Smooth muscle cell (in vitro differentiated cells): ENCODE results near the gene NKG7. TPM values are rescaled to one million over a fixed set of nuclear protein-coding genes. Genes with fewer than 3 reads are reported as not detected.

ENCODE experiments used
- DNase-seq: peaks from one replicate; lab custom pipeline; 2025; ENCODE audit not compliant: unreplicated experiment; lab: John Stamatoyannopoulos, UW
- H2AFZ ChIP-seq: fragments of 200-600 bp; sonication (generic); 2 replicates; pipeline ENCODE4 v1.6.0; 2016; ENCODE audit warnings: antibody characterized with exemption, low read depth, mild to moderate bottlenecking
- H3F3A ChIP-seq: fragments of 200-600 bp; sonication (generic); 2 replicates; pipeline ENCODE4 v1.6.0; 2017; ENCODE audit warnings: antibody characterized with exemption, low read depth
- H3K27ac ChIP-seq: fragments of 200-600 bp; sonication (generic); 2 replicates; pipeline ENCODE4 v1.5.1; 2016; ENCODE audit warnings: low read depth, mild to moderate bottlenecking
- H3K27me3 ChIP-seq: fragments of 200-600 bp; sonication (generic); 2 replicates; pipeline ENCODE4 v1.6.1; 2016; ENCODE audit warnings: low read depth, mild to moderate bottlenecking
- H3K36me3 ChIP-seq: fragments of 200-600 bp; sonication (generic); 2 replicates; pipeline ENCODE4 v1.5.1; 2016; ENCODE audit warnings: low read depth
- H3K4me1 ChIP-seq: fragments of 200-600 bp; sonication (generic); 2 replicates; pipeline ENCODE4 v1.5.1; 2016; ENCODE audit warnings: low read depth
- H3K4me2 ChIP-seq: fragments of 200-600 bp; sonication (generic); 2 replicates; pipeline ENCODE4 v1.6.0; 2016; ENCODE audit warnings: mild to moderate bottlenecking
- H3K4me3 ChIP-seq: fragments of 200-600 bp; sonication (generic); 2 replicates; pipeline ENCODE4 v1.5.1; 2016; ENCODE audit warnings: mild to moderate bottlenecking
- H3K79me2 ChIP-seq: fragments of 200-600 bp; sonication (generic); 2 replicates; pipeline ENCODE4 v1.6.0; 2016; ENCODE audit warnings: low read depth, mild to moderate bottlenecking
- H3K9ac ChIP-seq: fragments of 200-600 bp; sonication (generic); 2 replicates; pipeline ENCODE4 v1.6.0; 2016; ENCODE audit warnings: low read depth
- H3K9me3 ChIP-seq: fragments of 200-600 bp; sonication (generic); replicated peaks from 2 replicates; pipeline ENCODE4 v1.5.1; 2016; ENCODE audit warnings: low read depth
- H4K20me1 ChIP-seq: fragments of 200-600 bp; sonication (generic); 2 replicates; pipeline ENCODE4 v1.6.0; 2016; ENCODE audit warnings: low read depth
- WGBS: methylation state at CpG from one replicate; pipeline ENCODE4 v1.1.7; 2016; ENCODE audit warnings: low lambda C conversion rate; 5-methylcytosine and 5-hydroxymethylcytosine counted together
- polyA plus RNA-seq: library from polyadenylated mRNA; unstranded; fragments of >200 nt; fragmentation: Nextera tagmentation; extraction: Ambion mirVana; gene quantifications from 2 replicates; pipeline ENCODE4 v1.2.1, GENCODE V29; 2016
- total RNA-seq: library from RNA; depleted of rRNA; stranded (reverse); fragments of >200 nt; gene quantifications from 2 replicates; pipeline ENCODE4 v1.2.3, GENCODE V29; 2014
- TF ChIP-seq, protein P1 (sequence below): fragments of 200-600 bp; sonication (generic); IDR thresholded peaks from 2 replicates; pipeline ENCODE4 v1.5.1; 2017; ENCODE audit warnings: borderline replicate concordance, mild to moderate bottlenecking, antibody characterized with exemption; ENCODE audit not compliant: insufficient read depth, poor library complexity, severe bottlenecking

The NKG7 gene
- total and polyA plus RNA-seq, 2 experiments from 2014 or later, result not detected

DNA sequence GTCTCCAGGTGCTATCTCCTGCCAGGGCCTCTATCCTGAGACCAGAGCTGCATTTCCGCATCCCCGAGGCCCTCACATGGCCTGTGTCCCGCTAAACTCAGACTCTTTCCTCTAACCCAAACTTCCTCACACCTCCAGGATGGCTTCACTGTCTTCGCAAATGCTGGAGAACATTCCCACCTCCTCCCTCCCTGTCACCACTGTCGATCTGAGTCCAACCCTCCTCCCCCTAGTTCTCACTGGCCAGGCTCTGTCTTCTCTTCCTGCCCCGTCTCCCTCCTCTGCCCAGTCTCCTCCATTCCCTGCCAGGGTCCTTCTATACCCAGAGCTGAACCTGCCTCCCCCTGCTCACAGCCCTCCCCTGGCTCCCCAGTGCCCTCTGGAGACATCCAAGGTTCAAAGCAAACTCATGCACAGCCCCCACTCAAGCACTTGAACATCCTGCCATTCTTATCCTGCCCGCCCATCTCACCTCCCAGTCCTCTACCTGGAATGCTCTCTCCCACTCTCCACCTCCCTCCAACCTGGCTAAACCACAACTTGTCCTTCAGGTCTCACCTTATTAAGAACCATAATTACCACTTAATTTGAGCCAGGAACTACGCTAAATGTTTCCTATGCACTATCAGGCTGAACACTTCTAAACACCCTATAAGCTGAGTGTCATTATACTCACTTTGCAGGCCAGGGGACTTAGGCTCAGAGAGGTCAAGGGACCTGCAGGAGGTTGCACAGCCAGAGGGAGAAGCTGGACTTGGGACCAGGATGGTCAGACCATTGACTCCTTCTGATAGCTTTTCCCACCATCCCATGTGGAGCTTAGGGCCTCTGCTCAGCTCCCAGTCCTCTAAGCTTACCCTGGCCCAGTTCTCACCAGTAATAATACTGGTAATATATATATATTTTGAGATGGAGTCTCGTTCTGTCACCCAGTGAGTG is 29.6 kb downstream of the NKG7 start:
- TF ChIP-seq, protein P1, sequence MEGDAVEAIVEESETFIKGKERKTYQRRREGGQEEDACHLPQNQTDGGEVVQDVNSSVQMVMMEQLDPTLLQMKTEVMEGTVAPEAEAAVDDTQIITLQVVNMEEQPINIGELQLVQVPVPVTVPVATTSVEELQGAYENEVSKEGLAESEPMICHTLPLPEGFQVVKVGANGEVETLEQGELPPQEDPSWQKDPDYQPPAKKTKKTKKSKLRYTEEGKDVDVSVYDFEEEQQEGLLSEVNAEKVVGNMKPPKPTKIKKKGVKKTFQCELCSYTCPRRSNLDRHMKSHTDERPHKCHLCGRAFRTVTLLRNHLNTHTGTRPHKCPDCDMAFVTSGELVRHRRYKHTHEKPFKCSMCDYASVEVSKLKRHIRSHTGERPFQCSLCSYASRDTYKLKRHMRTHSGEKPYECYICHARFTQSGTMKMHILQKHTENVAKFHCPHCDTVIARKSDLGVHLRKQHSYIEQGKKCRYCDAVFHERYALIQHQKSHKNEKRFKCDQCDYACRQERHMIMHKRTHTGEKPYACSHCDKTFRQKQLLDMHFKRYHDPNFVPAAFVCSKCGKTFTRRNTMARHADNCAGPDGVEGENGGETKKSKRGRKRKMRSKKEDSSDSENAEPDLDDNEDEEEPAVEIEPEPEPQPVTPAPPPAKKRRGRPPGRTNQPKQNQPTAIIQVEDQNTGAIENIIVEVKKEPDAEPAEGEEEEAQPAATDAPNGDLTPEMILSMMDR, result no peak
- Histone ChIP-seq H4K20me1 (no peaks in the 10 kb centered on the region), H3K36me3 (no peaks in the 10 kb centered on the region), H3F3A (no peaks in the 10 kb centered on the region), H3K9me3 (no peaks in the 10 kb centered on the region), H3K27ac (no peak overlapping the region), H3K4me2 (no peak overlapping the region), H3K79me2 (no peaks in the 10 kb centered on the region), H3K9ac (no peak overlapping the region), H3K4me3 (no peak overlapping the region), H2AFZ (no peak overlapping the region), H3K4me1 (no peaks in the 10 kb centered on the region), H3K27me3 (no peaks in the 10 kb centered on the region)
- WGBS, result 66% methylated on average over 9 of the region's 9 CpGs
- DNase-seq, result no peak

DNA sequence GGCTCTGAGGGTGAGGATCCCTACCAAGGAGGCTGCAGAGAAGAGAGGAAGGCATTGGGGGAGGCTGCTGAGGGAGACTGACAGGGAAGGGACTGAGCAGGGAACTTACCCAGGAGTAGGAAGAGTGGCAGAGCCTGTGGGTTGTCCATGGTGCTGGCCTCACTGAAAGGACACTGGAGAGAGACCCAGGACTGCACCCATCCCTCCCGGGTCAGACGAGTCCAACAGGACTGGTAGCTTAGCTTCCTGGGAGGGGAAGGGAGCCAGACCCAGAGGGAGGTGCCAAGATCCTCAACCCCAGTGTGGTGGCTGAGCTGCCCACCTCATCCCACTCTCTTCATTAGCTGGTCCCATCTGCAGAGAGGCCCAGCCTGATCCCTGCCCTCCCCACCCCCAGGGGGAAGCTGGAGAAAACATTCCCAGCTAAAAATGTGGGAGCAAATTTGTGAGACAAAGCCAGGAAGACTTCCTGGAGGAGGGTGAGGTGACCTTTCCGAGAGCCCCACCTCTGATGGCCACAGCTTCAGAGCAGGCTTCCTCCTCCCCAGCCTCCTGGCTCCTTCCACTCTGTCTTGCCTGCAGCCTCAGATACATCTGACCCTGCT is 30.4 kb downstream of the NKG7 start, which contains the start of gene VSIG10L:
Gene VSIG10L, minus strand, starts transcription at position 164 of the 605 bp plus-strand sequence. Its CDS starts 15 bp downstream, at position 149.
- Histone ChIP-seq H3K79me2 (no peaks in the 10 kb centered on the region), H4K20me1 (no peaks in the 10 kb centered on the region), H3K27ac (no peak within 1 kb of the TSS), H3K4me1 (no peaks in the 10 kb centered on the region), H2AFZ (no peak within 1 kb of the TSS), H3K9me3 (no peaks in the 10 kb centered on the region), H3K4me3 (peak within 1 kb of the TSS; percentile 64), H3F3A (no peaks in the 10 kb centered on the region), H3K27me3 (no peaks in the 10 kb centered on the region), H3K36me3 (no peaks in the 10 kb centered on the region), H3K4me2 (no peak within 1 kb of the TSS), H3K9ac (no peak within 1 kb of the TSS)
- no peak for DNase-seq
- TF ChIP-seq, protein P1, result no peak
- WGBS, result 61% methylated on average over 3 of the region's 3 CpGs

DNA sequence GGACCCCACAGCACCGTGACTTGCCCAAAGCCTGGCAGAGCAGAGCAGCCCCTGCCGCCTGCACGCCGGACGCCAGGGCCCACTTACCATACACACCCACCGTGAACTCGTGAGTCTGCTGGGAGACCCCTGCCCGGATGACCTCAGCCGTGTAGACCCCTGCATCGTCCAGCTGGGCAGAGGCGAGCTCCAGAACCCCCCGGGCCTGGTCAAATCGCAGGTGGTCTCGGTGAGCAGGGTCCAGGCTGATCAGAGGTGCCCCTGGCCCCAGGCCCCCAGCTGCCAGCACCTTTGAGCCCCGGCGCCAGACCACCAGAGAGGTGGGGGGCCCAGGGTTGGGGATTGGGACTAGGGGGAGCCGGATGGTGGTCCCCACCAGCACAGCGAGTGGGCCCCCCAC is 31.4 kb downstream of the NKG7 start:
- H3K27me3 ChIP-seq, result no peaks in the 10 kb centered on the region
- no peaks in the 10 kb centered on the region for H3K4me1 ChIP-seq
- WGBS, result 95% methylated on average over 18 of the region's 18 CpGs
- no peaks in the 10 kb centered on the region for H4K20me1 ChIP-seq
- H3K4me2 ChIP-seq, result peak overlapping the region; percentile 95
- H3K79me2 ChIP-seq, result no peaks in the 10 kb centered on the region
- TF ChIP-seq, protein P1, result no peak
- no peak overlapping the region for H2AFZ ChIP-seq
- no peaks in the 10 kb centered on the region for H3K36me3 ChIP-seq
- no peaks in the 10 kb centered on the region for H3K9me3 ChIP-seq
- H3F3A ChIP-seq, result no peaks in the 10 kb centered on the region
- H3K27ac ChIP-seq, result no peak overlapping the region
- DNase-seq, result no peak
- peak overlapping the region; percentile 64 for H3K4me3 ChIP-seq
- no peak overlapping the region for H3K9ac ChIP-seq
